ENCODE measurements around the gene NFIX. TPM values are rescaled to one million over a fixed set of nuclear protein-coding genes. Genes with fewer than 3 reads are reported as not detected.

Gene NFIX
- total and polyA plus RNA-seq, 2 donors (not counting 3 experiments of a cell fraction or from before 2014, with no cell fraction given) = 9.8 to 37.7 TPM

DNA sequence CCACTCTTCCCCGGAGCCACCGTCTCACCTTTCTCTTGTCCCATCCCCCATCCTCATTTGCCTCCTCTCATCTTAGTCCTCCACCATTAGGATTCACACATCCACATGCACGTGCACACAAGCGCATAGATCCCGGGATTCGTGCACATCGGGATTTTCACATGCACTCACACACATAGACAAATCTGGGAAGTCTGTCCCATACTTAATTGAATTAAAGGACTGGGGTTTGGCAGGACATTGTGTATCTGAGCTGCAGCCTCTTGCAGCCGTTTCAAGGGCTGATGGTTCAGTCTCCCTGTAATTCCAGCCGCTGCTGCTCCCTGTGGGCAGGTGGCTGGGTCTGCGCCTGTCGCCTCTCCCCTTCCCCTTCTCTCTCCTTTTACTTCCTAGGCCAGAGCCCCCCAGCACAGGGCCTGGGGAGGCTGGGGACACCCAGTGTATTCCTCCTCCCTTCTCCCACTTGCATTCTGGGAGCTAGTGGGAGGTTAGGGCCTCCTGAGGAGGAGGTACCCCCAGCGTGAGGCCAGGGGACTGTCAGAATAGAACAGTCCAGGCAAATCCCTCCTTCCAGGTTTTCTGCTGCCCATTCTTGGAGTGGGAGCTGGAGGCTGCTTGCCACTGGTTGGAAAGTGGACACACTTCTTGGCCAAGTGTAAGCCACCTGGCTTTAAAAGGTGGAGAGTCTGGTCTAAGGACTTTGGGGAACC is 63.8 kb downstream of the NFIX start:
- Histone ChIP-seq H3K4me3 (replicated peaks in 1 of 3; ENCODE audit: insufficient read depth in 1 of 3, low read depth in 1 of 3, low read length in 3 of 3) (no peak overlapping the region), H3K79me2 (ENCODE audit: control insufficient read depth, insufficient read depth, low read length) (no peaks in the 10 kb centered on the region), H3K9me3 (replicated peaks; ENCODE audit: control insufficient read depth, insufficient read depth, low read length) (no peaks in the 10 kb centered on the region), H3K4me1 (ENCODE audit: control insufficient read depth, extremely low read depth, insufficient read depth, low read length) (peaks cover 45% of the 10 kb centered on the region), H3K36me3 (ENCODE audit: control insufficient read depth in 2 of 2, extremely low read depth in 1 of 2, insufficient read depth in 2 of 2, low read length in 2 of 2) (no peaks in the 10 kb centered on the region), H2AFZ (ENCODE audit: low read depth, low read length) (no peak overlapping the region), H3K4me2 (ENCODE audit: insufficient read depth, low read length) (no peak overlapping the region), H3K9ac (replicated peaks; ENCODE audit: extremely low read depth, insufficient read depth, low read length) (no peak overlapping the region), H4K20me1 (replicated peaks; ENCODE audit: control insufficient read depth, extremely low read depth, insufficient read depth, low read length) (no peaks in the 10 kb centered on the region), H3K9me1 (replicated peaks; ENCODE audit: control insufficient read depth, extremely low read depth, insufficient read depth, low read length) (no peaks in the 10 kb centered on the region), H3K27me3 (ENCODE audit: control insufficient read depth in 2 of 2, insufficient read depth in 2 of 2, low read length in 2 of 2) (no peaks in the 10 kb centered on the region), H3K27ac (ENCODE audit: insufficient read depth, low read depth, low read length) (no peak overlapping the region)
- ChIA-PET POLR2A (no interaction called here), CTCF (interaction anchor here (1.0 to 15.7 kb wide), 8 partner anchors 22 to 94 kb away, joined by 5 to 463 read pairs (median 28); no protein-coding TSS in a partner anchor)
- intact Hi-C loops (cut with micrococcal nuclease) = no loop called here
- FAIRE-seq = no peak
- no peak for DNase-seq (ENCODE audit: low read depth, low spot score)
- BruUV-seq (replicated peaks) = no TSS peak
- dilution Hi-C loops (cut with MboI; ENCODE audit: extremely low pct_ligation_motif_present, low sequenced_read_pairs) = no loop called here
- no peak for TF ChIP-seq POLR2AphosphoS5 (IDR thresholded peaks at IDR 0.05; ENCODE audit: insufficient read depth, low read depth, low read length)
- no peak for TF ChIP-seq FOS (IDR thresholded peaks at IDR 0.05; ENCODE audit: borderline replicate concordance, insufficient read depth, low read length)
- TF ChIP-seq MYC (IDR thresholded peaks at IDR 0.05; ENCODE audit: low read depth, low read length) = no peak
- TF ChIP-seq POLR2A (IDR thresholded peaks at IDR 0.05; ENCODE audit: low read depth, low read length) = no peak
- TF ChIP-seq CTCF (IDR thresholded peaks at IDR 0.05; ENCODE audit: extremely low read depth in 1 of 2, insufficient read depth in 1 of 2, low read depth in 1 of 2, low read length in 2 of 2) = no peak

Measured in endothelial cell of umbilical vein (primary cell).